PC-3 (cell line): ENCODE data around the gene CAP2. TPM values are rescaled to one million over a fixed set of nuclear protein-coding genes. Genes with fewer than 3 reads are reported as not detected.

Experiments used
- ATAC-seq: fragments of 200-7000 bp; cut with Tn5 transposase; 2 replicates; pipeline ENCODE4 v1.9.1; 2020; ENCODE audit warnings: mild to moderate bottlenecking, moderate library complexity
- BruUV-seq: library from RNA; stranded (reverse); fragments of 400-500 nt; replicated peaks from 2 replicates; lab custom pipeline; 2021; lab: Mats Ljungman, UMichigan
- CTCF ChIA-PET: fragments of 300-600 bp; sonication (Branson Sonifier 250); formaldehyde crosslinking; loops from one replicate; lab custom pipeline; 2022; ENCODE audit warnings: antibody characterized with exemption; lab: Charles Lee
- POLR2A ChIA-PET: fragments of 300-600 bp; sonication (Branson Sonifier 250); formaldehyde crosslinking; loops from one replicate; lab custom pipeline; 2022; ENCODE audit warnings: antibody characterized with exemption; ENCODE audit not compliant: unreplicated experiment; lab: Charles Lee
- DNase-seq: peaks from one replicate; pipeline ENCODE4 v3.0.0-alpha.2; 2015
- H2AFZ ChIP-seq: fragments of 300-600 bp; sonication (generic); 2 replicates; pipeline ENCODE4 v1.6.0; 2016; ENCODE audit warnings: antibody characterized with exemption, low read length
- H3F3A ChIP-seq: fragments of 300-600 bp; sonication (generic); one replicate; pipeline ENCODE4 v1.6.0; 2017; ENCODE audit warnings: antibody characterized with exemption, low read length, control low read depth, mild to moderate bottlenecking; ENCODE audit not compliant: unreplicated experiment
- H3K27ac ChIP-seq: fragments of 300-600 bp; sonication (generic); 2 replicates; pipeline ENCODE4 v1.5.1; 2016; ENCODE audit warnings: mild to moderate bottlenecking, low read length
- H3K27me3 ChIP-seq: fragments of 300-600 bp; sonication (generic); 2 replicates; pipeline ENCODE4 v1.6.1; 2016; ENCODE audit warnings: low read length, mixed read lengths
- H3K36me3 ChIP-seq: fragments of 300-600 bp; sonication (generic); 2 replicates; pipeline ENCODE4 v1.6.1; 2016; ENCODE audit warnings: low read depth, mixed run types, low read length, mixed read lengths
- H3K4me1 ChIP-seq: fragments of 300-600 bp; sonication (generic); 2 replicates; pipeline ENCODE4 v1.5.1; 2016; ENCODE audit warnings: low read length; ENCODE audit not compliant: insufficient read depth
- H3K4me2 ChIP-seq: fragments of 300-600 bp; sonication (generic); 2 replicates; pipeline ENCODE4 v1.6.0; 2016; ENCODE audit warnings: low read length
- H3K4me3 ChIP-seq: fragments of 300-600 bp; sonication (generic); 2 replicates; pipeline ENCODE4 v1.5.1; 2016; ENCODE audit warnings: mild to moderate bottlenecking, low read length, mixed read lengths
- H3K79me2 ChIP-seq: fragments of 300-600 bp; sonication (generic); 2 replicates; pipeline ENCODE4 v1.6.1; 2017; ENCODE audit warnings: low read length, mixed read lengths
- H3K9ac ChIP-seq: fragments of 300-600 bp; sonication (generic); 2 replicates; pipeline ENCODE4 v1.6.0; 2016; ENCODE audit warnings: mild to moderate bottlenecking, low read length
- H3K9me2 ChIP-seq: fragments of 300-600 bp; sonication (generic); replicated peaks from 2 replicates; pipeline ENCODE4 v1.6.1; 2016; ENCODE audit warnings: mixed run types, low read length, mixed read lengths
- H3K9me3 ChIP-seq: fragments of 300-600 bp; sonication (generic); 2 replicates; pipeline ENCODE4 v1.6.1; 2016; ENCODE audit warnings: low read length, mixed read lengths
- H4K20me1 ChIP-seq: fragments of 300-600 bp; sonication (generic); 2 replicates; pipeline ENCODE4 v1.6.1; 2016; ENCODE audit warnings: low read length, mixed read lengths
- EZH2 ChIP-seq: fragments of 300-600 bp; sonication (generic); IDR thresholded peaks from one replicate; pipeline ENCODE4 v1.6.1; 2017; ENCODE audit warnings: antibody characterized with exemption, mild to moderate bottlenecking, low read length; ENCODE audit not compliant: unreplicated experiment
- EZH2phosphoT487 ChIP-seq: fragments of 300-600 bp; sonication (generic); IDR thresholded peaks from 2 replicates; pipeline ENCODE4 v1.6.1; 2018; ENCODE audit warnings: mild to moderate bottlenecking, antibody characterized with exemption, low read length, borderline replicate concordance
- intact Hi-C: fragments of 100-400 bp; cut with micrococcal nuclease; formaldehyde crosslinking; loops from 2 replicates; pipeline ENCODE4 v1.9.0; 2023
- total RNA-seq: library from RNA; depleted of rRNA; stranded (reverse); fragments of >200 nt; gene quantifications from 2 replicates; pipeline ENCODE4 v1.2.3, GENCODE V29; 2014
- TF ChIP-seq, protein P1 (sequence below): fragments of 300-600 bp; sonication (generic); conservative IDR thresholded peaks from 2 replicates; pipeline ENCODE4 v1.5.1; 2017; ENCODE audit warnings: antibody characterized with exemption, low read depth, mild to moderate bottlenecking, low read length

CAP2 gene
- total RNA-seq, 1 experiment from 2014 or later, result 8.2 TPM

DNA sequence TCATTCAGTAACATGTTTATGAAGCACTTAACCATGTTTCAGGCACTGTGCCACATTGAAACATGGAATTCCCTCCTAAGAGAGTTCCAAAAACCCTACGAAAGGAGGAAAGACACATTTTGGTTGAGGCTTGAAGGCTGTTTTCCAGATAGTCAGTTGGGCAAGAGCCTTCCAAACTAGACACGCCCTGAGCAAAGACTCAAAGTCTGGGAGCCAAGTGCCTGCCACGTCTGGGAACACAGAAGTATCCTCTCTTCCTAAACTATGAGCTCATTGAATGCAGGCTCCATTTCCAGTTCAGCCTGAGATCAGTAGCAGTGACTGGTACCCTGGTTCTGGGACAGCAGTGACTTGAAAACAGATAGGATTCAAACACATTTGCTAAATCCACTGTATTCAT lies 132.2 kb downstream of the CAP2 start:
- no peaks in the 10 kb centered on the region for H3F3A ChIP-seq
- DNase-seq (no peak), ATAC-seq (no peak)
- TF ChIP-seq, protein P1, sequence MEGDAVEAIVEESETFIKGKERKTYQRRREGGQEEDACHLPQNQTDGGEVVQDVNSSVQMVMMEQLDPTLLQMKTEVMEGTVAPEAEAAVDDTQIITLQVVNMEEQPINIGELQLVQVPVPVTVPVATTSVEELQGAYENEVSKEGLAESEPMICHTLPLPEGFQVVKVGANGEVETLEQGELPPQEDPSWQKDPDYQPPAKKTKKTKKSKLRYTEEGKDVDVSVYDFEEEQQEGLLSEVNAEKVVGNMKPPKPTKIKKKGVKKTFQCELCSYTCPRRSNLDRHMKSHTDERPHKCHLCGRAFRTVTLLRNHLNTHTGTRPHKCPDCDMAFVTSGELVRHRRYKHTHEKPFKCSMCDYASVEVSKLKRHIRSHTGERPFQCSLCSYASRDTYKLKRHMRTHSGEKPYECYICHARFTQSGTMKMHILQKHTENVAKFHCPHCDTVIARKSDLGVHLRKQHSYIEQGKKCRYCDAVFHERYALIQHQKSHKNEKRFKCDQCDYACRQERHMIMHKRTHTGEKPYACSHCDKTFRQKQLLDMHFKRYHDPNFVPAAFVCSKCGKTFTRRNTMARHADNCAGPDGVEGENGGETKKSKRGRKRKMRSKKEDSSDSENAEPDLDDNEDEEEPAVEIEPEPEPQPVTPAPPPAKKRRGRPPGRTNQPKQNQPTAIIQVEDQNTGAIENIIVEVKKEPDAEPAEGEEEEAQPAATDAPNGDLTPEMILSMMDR, result no peak
- no peak for TF ChIP-seq EZH2
- TF ChIP-seq EZH2phosphoT487, result no peak
- H3K9me3 ChIP-seq, result no peaks in the 10 kb centered on the region
- H3K4me3 ChIP-seq, result no peak overlapping the region
- H3K9ac ChIP-seq, result no peak overlapping the region
- POLR2A ChIA-PET, result no interaction called here
- no peak overlapping the region for H3K4me2 ChIP-seq
- no peak overlapping the region for H3K27ac ChIP-seq
- H3K27me3 ChIP-seq, result no peaks in the 10 kb centered on the region
- BruUV-seq, result no TSS peak
- no peaks in the 10 kb centered on the region for H3K4me1 ChIP-seq
- no peaks in the 10 kb centered on the region for H3K36me3 ChIP-seq
- no peaks in the 10 kb centered on the region for H3K79me2 ChIP-seq
- H3K9me2 ChIP-seq, result no peaks in the 10 kb centered on the region
- no peaks in the 10 kb centered on the region for H4K20me1 ChIP-seq
- CTCF ChIA-PET, result no interaction called here
- no peak overlapping the region for H2AFZ ChIP-seq
- intact Hi-C loops, result no loop called here

DNA sequence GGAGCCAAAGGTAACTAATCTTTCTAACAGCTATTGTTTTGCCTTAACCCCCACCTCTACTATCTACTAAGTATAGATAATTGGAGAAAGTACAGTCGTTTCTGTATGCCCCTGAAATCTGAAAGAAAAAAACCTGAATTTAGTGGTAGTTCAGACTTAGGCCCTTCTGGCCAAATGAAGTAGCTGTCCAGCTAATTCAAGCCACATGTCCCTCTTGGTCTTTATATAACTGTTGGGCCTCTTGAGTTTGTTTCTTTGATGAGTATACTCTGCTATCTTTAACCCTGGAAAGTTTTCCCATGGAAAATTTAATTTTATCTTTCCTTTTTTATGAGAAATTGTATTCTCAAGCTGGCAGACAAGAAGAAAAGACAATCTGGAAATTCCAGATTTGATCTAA lies 133.7 kb downstream of the CAP2 start:
- H3K9ac ChIP-seq, result no peak overlapping the region
- ATAC-seq, result no peak
- no peak overlapping the region for H3K4me2 ChIP-seq
- CTCF ChIA-PET, result no interaction called here
- H3F3A ChIP-seq, result no peaks in the 10 kb centered on the region
- H3K4me1 ChIP-seq, result no peaks in the 10 kb centered on the region
- H3K27me3 ChIP-seq, result no peaks in the 10 kb centered on the region
- DNase-seq, result no peak
- H3K79me2 ChIP-seq, result no peaks in the 10 kb centered on the region
- H3K9me3 ChIP-seq, result no peaks in the 10 kb centered on the region
- no TSS peak for BruUV-seq
- intact Hi-C loops, result no loop called here
- no peak overlapping the region for H3K27ac ChIP-seq
- no peaks in the 10 kb centered on the region for H3K9me2 ChIP-seq
- POLR2A ChIA-PET, result no interaction called here
- H3K36me3 ChIP-seq, result no peaks in the 10 kb centered on the region
- no peaks in the 10 kb centered on the region for H4K20me1 ChIP-seq
- H3K4me3 ChIP-seq, result no peak overlapping the region
- no peak overlapping the region for H2AFZ ChIP-seq
- TF ChIP-seq, protein P1, result no peak
- no peak for TF ChIP-seq EZH2phosphoT487
- no peak for TF ChIP-seq EZH2

DNA sequence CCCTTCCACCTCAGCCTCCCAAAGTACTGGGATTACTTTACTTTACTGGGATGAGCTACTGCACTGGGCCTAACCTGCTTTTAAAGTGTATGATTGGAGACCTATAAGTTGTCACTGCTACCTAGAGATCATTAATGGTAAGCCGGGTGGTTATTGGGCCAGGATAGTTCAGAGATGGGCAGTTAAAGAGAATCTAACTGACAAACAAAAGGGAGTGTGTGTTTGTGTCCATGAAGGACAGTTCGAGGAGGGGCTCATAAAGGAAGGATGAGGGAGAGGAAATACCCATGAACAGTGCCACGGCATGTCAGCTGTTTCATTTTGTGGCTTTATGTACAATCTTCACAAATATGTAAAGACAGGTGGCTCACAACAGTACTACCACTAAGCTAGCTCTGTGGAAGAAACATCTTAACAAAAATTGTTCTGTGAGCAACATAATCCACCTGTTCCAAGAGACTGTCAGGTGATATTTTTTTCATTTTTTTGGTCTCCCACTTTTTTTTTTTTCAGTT lies 137.0 kb downstream of the CAP2 start:
- no peak overlapping the region for H3K9ac ChIP-seq
- no peaks in the 10 kb centered on the region for H3F3A ChIP-seq
- TF ChIP-seq EZH2, result no peak
- no peaks in the 10 kb centered on the region for H3K27me3 ChIP-seq
- H3K9me2 ChIP-seq, result no peaks in the 10 kb centered on the region
- H3K4me3 ChIP-seq, result no peak overlapping the region
- no peaks in the 10 kb centered on the region for H3K79me2 ChIP-seq
- ChIA-PET POLR2A (no interaction called here), CTCF (no interaction called here)
- intact Hi-C loops, result no loop called here
- H3K4me1 ChIP-seq, result no peaks in the 10 kb centered on the region
- no peaks in the 10 kb centered on the region for H3K36me3 ChIP-seq
- ATAC-seq (no peak), DNase-seq (no peak)
- H3K9me3 ChIP-seq, result no peaks in the 10 kb centered on the region
- no TSS peak for BruUV-seq
- H2AFZ ChIP-seq, result no peak overlapping the region
- no peak overlapping the region for H3K4me2 ChIP-seq
- no peak overlapping the region for H3K27ac ChIP-seq
- no peaks in the 10 kb centered on the region for H4K20me1 ChIP-seq
